NCI-H1417 treated with DMSO at 0.1 percent for 48 hours (cell line): Measurements from ENCODE around the gene NCKAP5.
"Not testable (repeated sequence)": the region's sequence is repeated elsewhere in the genome, so short reads cannot be mapped to it uniquely, and the experiment has no call there.

Experiments used
- DNase-seq: peaks from one replicate; lab custom pipeline; 2025; lab: John Stamatoyannopoulos, UW

NCKAP5 gene

DNA sequence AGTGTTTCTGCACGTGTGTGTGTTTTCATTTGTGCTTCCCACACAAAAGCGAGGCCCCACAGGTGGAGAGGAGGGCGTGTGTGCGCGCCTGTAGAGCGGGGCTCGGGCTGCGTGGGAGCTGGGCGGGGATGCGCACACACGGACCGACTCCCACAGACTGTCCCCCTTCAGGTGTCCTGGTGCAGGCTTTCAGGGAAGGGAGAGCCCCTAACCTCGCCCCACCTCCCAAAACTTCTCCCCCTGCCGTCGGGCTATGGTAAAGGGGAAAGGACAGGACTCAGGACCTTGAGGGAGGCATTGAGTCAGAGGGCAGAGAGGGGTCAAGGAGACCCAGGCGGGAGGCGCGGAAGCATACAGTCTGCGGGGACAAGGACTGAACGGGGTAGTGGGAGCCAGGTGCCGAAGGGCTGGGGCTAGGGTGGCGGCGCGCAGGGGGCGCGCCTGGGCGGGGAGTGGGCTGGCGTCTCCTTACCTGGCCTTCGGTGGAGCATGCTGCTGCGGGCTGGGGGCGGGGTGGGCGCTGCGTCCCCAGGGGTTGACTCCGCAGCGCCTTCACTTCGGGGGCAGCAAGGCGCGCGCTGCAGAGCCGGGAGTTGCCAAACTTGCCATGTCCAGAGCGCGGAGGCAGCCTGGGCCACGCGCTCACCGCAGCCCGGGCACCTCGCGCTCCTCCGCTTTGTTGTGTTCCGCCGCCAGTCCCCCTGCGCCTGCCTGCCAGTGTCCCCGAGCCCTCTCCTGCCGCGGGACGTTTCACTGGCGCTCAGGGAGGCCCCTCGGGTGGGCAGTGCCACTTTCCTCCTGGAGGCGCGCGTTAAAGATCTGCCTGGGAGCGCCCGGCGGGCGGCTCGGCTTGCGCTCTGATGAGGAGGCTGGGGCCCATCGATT is 302.0 kb downstream of the NCKAP5 start:
- no peak for DNase-seq

DNA sequence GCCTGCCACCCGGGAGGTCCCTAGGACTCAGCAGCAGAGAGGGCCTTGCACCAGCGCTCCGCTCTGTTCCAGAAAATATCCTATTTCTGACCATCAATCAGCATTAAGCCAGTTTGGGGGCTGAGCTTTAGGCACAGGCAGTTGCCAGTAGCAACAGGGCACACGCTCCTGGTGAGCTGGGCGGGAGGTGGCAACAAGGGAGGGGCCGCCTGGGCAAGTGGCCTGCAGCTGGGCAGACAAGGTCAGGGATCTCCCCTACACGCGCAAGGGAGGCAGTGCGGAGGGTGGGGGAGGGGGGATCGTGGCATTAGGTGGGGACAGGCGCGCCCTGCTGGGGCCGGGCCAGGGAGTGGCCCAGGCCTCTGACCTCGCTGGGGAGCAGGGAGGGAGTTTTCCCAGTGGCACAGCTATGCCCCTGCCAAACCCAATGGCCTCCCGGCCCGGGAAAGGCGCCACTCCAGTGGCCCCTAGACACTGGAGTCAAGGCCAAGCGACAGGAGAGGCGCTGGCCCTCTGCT is 302.8 kb downstream of the NCKAP5 start:
- DNase-seq = no peak

GRCh38 chr2:133264989-133265401 is 303.3 kb downstream of the NCKAP5 start:
- no peak for DNase-seq

DNA sequence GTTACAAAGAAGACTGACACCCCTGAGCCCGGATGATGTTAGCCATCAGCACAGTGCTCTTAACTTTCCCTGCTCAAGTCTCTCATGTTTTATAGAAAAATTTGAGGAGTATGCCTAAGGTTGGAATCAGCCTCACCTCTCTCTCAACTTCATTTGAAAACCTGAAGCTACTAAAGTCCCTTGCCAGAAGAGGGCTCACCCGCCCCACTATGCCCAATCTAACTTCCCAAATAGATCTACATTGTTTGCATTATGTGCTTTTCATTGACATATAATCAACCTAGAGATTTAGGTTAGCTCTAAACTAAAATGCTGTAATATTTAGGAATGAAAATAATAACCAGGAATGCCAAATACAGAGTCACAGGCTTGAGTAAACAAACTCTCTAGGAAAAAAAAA is 305.4 kb downstream of the NCKAP5 start:
- DNase-seq = no peak

DNA sequence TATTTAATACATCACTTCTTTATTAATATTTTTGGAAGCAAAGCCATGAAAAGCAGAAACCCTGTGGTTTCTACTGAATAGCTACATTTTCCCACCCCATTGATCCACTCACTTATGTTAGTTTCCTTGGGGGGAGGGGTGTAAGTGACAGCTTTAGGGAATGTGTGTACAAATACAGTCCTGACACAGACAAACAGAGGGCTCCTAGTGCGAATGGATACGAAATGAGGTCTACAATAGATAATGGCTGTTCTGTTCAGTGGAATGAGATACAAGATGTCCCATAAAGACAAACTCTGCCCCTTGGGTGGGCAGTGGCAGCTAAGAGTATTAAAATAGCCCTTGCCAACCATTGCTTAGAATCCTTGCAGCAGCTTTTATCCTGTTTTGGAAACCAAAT is 312.9 kb downstream of the NCKAP5 start:
- DNase-seq = no peak

- DNase-seq = no peak
These were observed 314.5 kb downstream of the NCKAP5 start for GRCh38 chr2:133253793-133254192.

DNA sequence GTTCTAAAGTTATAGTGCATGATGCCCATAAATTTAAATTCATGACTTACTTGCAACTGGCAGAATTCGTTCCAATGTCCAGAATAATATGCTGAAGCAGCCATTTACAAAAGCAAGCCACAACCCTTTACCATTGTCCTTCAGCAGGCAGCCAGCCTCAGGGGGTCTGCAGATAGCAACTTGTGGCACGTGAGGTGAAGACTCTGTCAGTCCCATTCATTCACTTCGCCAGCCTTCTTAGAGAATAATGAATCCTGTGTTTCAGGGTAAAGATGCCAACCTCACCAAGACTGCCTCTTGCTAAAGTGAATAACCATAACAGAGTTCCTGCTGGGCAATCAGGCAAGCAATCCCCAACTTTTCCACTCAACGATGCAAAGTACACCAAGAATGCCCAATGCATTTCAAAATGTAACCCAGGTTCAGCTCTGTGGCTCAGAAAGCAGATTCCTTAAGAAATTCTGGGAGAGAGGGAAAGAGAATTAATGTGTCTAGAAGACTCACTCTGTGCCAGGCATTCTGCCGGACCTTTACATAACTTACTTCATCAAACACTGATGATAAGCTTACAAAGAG is 315.4 kb downstream of the NCKAP5 start:
- no peak for DNase-seq

DNA sequence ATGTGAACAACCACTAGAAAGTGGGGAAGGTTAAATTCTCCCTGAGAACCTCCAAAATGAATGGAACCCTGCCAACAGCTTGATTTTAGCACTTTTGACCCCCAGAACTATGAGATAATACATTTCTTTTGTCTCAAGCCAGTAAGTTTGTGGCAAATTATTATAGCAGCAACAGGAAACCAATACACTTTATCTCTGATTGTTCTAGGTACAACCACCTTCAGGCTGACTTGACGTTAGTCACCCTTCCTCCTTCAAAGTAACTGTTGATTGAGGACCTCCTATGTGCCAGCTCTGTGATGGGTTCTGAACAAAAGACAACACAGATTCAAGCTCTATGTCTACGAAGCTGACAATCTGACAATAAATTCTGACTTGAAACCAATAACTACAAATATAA is 318.9 kb downstream of the NCKAP5 start:
- DNase-seq = no peak

DNA sequence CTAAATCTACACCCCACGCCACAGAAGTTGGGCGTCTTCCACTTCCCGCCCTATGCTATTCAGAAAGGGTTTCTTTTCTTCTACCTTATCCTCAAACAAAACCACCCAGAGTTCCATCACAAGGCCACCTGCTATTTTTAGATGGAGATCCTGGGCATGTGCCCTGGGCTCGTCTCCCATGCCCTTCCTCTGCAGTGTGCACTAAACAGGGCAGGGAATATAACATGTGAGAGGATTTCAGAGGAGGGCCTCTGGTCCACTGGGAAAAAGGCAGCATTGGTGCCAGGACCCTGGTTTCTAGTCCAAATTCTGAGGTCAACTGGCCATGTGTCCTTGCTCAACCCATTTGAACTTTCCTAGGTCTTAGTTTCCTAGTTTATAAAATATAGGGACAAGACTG is 320.0 kb downstream of the NCKAP5 start:
- DNase-seq = no peak

- no peak for DNase-seq
These were observed 320.6 kb downstream of the NCKAP5 start for GRCh38 chr2:133247631-133248030.

GRCh38 chr2:133241224-133241571 is 327.1 kb downstream of the NCKAP5 start:
- no peak for DNase-seq

GRCh38 chr2:133240491-133241223 is 327.6 kb downstream of the NCKAP5 start:
- no peak for DNase-seq

DNA sequence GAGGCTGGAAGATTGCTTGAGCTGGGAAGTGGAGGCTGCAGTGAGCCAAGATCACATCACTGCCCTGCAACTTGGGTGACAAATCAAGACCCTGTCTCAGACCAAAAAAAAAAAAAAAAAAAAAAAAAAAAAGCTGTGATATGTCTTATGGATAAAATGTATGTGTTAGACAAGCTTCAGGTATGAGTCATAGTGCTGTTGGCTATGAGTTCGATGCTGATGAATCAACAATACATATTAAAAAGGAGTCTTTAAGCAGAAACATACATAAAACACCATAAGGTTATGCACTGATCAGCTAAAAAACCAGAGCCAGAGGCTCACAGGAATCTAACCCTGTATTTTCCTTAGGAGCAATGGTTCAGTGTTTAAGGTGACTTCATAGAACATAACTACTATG is 332.3 kb downstream of the NCKAP5 start:
- DNase-seq = no peak

GRCh38 chr2:133232556-133232955 is 335.7 kb downstream of the NCKAP5 start:
- DNase-seq = no peak

DNA sequence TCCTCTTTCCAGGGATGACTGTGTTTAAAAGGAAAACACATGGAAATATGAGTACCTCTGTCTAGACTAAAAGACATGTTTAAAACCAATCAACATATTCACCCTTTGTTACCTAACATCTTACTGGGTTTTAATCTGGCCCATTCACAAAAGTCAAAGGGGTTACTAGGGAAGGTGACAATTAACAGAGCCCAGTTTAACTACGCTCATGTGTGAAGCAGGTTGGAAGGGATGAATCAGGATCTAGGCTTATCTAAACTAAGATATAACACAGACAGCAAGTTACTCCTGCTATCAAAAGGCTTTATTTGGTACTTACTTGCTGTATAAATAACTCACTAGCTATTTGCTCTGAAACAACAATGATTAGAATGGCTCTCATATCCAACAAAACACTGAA is 337.0 kb downstream of the NCKAP5 start:
- no peak for DNase-seq

GRCh38 chr2:133229974-133230373 is 338.3 kb downstream of the NCKAP5 start:
- no peak for DNase-seq

- no peak for DNase-seq
These were observed 345.0 kb downstream of the NCKAP5 start for GRCh38 chr2:133223226-133223625.

DNA sequence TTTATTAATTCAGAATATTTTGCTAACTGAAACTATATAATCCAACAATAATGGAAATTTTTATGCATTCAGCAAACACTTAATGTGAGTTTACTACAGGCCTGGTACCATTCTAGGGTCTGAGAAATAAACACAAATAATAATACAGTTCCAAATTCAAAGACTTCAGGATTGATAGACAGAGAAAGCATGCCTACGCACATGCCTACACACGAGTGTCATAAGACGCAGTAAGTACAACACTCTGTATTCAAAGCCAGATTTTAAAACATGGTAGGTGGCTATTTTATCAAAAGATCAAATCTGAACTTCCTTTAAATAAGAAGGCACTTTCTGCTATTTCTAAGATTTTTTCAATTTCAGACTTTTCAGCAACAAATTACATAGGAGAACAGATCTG is 346.9 kb downstream of the NCKAP5 start:
- no peak for DNase-seq

DNA sequence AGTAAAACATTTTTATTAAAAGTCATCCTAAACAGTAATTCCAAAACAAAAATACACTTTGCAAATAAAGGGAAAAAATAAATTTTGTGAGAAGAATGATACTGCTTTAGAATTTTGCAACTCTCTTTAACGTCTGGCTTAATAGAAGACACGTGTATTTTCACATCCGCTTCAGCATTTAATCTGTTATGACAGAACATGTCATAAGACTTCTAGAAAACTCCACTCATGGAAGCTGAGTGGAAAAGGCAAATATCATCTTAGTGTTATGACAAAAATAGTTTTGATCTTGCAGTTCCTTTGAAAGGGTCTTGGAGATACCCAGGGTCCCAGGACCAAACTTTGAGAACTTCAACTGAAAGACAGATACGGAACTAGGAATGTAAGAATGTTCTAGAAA is 350.1 kb downstream of the NCKAP5 start:
- DNase-seq = no peak

DNA sequence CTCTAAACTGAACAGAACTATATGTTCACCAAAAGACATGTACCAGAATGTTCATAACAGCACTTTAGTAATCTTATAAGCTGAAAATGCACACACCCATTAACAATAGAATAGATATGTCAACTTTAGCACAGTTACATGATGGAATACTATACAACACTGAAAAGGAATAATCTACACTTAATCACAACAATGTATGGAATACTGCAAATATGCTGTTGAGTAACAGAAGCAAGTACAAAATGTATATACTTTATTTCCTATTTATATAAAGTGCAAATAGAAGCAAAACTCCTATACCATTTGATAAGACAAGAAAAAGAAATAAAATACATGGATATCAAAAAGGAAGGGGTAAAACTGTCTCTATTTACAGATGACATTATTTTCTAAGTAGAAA is 352.8 kb downstream of the NCKAP5 start:
- no peak for DNase-seq

DNA sequence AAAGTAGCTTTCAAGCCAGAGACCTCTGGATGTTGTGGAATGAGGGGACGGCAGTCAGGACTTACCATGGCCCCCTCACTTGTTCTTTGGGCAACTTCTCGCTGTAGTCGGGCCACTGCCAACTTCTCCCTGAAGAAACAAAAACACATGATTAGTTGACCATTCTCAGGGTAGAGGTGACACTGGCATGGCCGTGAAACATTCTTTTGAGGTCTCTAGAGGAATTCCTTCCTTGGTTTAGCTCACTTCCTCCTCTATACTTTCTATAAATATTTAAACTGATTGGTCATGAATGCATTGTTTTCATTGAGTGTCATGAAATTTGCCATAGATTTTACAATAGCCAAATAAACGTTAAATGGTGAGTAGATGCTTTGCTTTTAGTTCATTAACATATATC is 354.6 kb downstream of the NCKAP5 start:
- DNase-seq = no peak

DNA sequence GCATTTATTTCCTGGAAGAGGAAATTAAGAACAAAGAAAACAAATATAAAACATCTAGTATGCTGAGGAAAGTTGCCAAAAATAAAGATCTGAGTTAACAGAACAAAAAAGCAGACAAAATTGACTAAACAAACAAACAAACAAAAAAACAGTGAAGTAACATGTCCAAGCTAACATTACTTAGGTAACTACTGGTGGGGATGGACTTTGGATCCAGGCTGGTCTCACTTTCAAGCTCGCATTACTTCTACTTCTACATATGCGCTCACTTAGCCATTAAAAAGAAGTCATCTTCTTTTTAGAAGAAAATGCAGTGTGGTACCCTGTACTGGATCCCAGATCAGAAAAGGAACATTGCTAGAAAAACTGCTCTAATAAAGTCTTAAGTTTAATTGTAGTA is 358.9 kb downstream of the NCKAP5 start:
- DNase-seq = no peak

DNA sequence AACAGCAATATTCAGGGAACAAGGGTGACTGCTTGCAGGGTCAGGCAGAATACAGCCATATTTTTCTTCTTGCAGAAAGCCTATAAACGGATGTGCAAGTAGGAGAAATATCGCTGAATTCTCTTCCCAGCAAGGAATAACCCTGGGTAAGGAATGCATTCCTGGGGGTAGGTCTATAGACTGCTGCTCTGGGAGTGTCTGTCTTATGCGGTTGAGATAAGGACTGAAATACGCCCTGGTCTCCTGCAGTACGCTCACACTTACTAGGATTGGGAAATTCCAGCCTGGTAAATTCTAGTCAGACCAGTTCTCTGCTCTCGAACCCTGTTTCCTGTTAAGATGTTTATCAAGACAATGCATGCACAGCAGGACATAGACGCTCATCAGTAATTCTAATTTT is 361.6 kb downstream of the NCKAP5 start:
- DNase-seq = not testable (repeated sequence)
